ACHN (cell line): ENCODE results near the gene NTSR1.

Source experiments
- DNase-seq: peaks from one replicate; pipeline ENCODE4 v3.0.0-alpha.2; 2015
- in situ Hi-C: cut with HindIII; loops from 2 replicates; pipeline ENCODE4 v1.10.0; 2017; ENCODE audit warnings: low sequenced_read_pairs, low pct_ligation_motif_present, low pct_unique_long_range_greater_than_20kb

Gene NTSR1

GRCh38 chr20:62759981-62760431 lies 51.4 kb downstream of the NTSR1 start:
- no peak for DNase-seq
- in situ Hi-C loops = no loop called here

- no peak for DNase-seq
- in situ Hi-C loops = no loop called here
Observed at GRCh38 chr20:62760471-62760855, 51.8 kb downstream of the NTSR1 start.

- no peak for DNase-seq
- in situ Hi-C loops = no loop called here
Observed at GRCh38 chr20:62760856-62761758, 52.5 kb downstream of the NTSR1 start.

GRCh38 chr20:62761759-62762131 lies 53.1 kb downstream of the NTSR1 start:
- in situ Hi-C loops = no loop called here
- no peak for DNase-seq

- in situ Hi-C loops = no loop called here
- DNase-seq = no peak
Observed at GRCh38 chr20:62762376-62762775, 53.7 kb downstream of the NTSR1 start.

- in situ Hi-C loops = no loop called here
Observed at GRCh38 chr20:62762801-62763368, 54.2 kb downstream of the NTSR1 start.

GRCh38 chr20:62763404-62763803 lies 54.8 kb downstream of the NTSR1 start:
- no peak for DNase-seq
- in situ Hi-C loops = no loop called here

More at GRCh38 chr20:62762801-62763368, 54.2 kb downstream of the NTSR1 start:
- no peak for DNase-seq

GRCh38 chr20:62764156-62764935 lies 55.7 kb downstream of the NTSR1 start:
- DNase-seq = no peak
- in situ Hi-C loops = no loop called here

- in situ Hi-C loops = no loop called here
- DNase-seq = no peak
Observed at GRCh38 chr20:62765021-62765420, 56.4 kb downstream of the NTSR1 start.

- DNase-seq = no peak
- in situ Hi-C loops = no loop called here
Observed at GRCh38 chr20:62765432-62766070, 56.9 kb downstream of the NTSR1 start.

- DNase-seq = no peak
- in situ Hi-C loops = no loop called here
Observed at GRCh38 chr20:62766071-62766450, 57.4 kb downstream of the NTSR1 start.

GRCh38 chr20:62766716-62767115 lies 58.1 kb downstream of the NTSR1 start:
- no peak for DNase-seq
- in situ Hi-C loops = no loop called here

GRCh38 chr20:62768234-62768546 lies 59.6 kb downstream of the NTSR1 start:
- in situ Hi-C loops = no loop called here
- DNase-seq = no peak

- in situ Hi-C loops = no loop called here
- no peak for DNase-seq
Observed at GRCh38 chr20:62768551-62769287, 60.1 kb downstream of the NTSR1 start.

- DNase-seq = no peak
- in situ Hi-C loops = no loop called here
Observed at GRCh38 chr20:62769346-62770071, 60.9 kb downstream of the NTSR1 start.

- DNase-seq = no peak
- in situ Hi-C loops = no loop called here
Observed at GRCh38 chr20:62770111-62770910, 61.7 kb downstream of the NTSR1 start.

- DNase-seq = no peak
- in situ Hi-C loops = no loop called here
Observed at GRCh38 chr20:62770916-62771315, 62.3 kb downstream of the NTSR1 start.
